Body of pancreas (tissue), 4 donors: ENCODE data around the gene MRAP2. TPM values are rescaled to one million over a fixed set of nuclear protein-coding genes. Genes with fewer than 3 reads are reported as not detected.

ENCODE experiments used
- ATAC-seq: fragments of 150-250 bp; one replicate; pipeline ENCODE4 v1.9.1; 2016
- DNase-seq, 4 donors: peaks; one replicate each; pipeline ENCODE4 v3.0.0-alpha.2; 2019
- H3K27ac ChIP-seq, 4 donors: fragments of 200-600 bp; sonication (generic); 1 replicate in 3 of 4; 2 replicates in 1 of 4; pipeline versions ENCODE4 v1.5.1 to v1.6.1; 2016 to 2019; ENCODE audit warnings: mild to moderate bottlenecking in 1 of 4, mixed read lengths in 1 of 4, moderate library complexity in 1 of 4
- H3K27me3 ChIP-seq, 2 donors: fragments of 200-600 bp; sonication (generic); one replicate each; pipeline ENCODE4 v1.6.0; 2016; ENCODE audit warnings: mild to moderate bottlenecking in 1 of 2
- H3K36me3 ChIP-seq, 2 donors: fragments of 200-600 bp; sonication (generic); replicated peaks in 1 of 2; 2 replicates each; pipeline ENCODE4 v1.5.1; 2016; ENCODE audit warnings: low read depth in 2 of 2; ENCODE audit not compliant: insufficient read depth in 1 of 2
- H3K4me1 ChIP-seq: fragments of 200-600 bp; sonication (generic); one replicate; pipeline ENCODE4 v1.6.0; 2016
- H3K4me3 ChIP-seq, 2 donors: fragments of 200-600 bp; sonication (generic); 1 replicate in 1 of 2; 2 replicates in 1 of 2; pipeline ENCODE4 v1.5.1; 2016 to 2019
- H3K9me3 ChIP-seq, 3 donors: fragments of 200-600 bp; sonication (generic); 1 replicate in 2 of 3; 2 replicates in 1 of 3; pipeline ENCODE4 v1.5.1; 2016
- CTCF ChIP-seq, 7 experiments: fragments of 450-650 bp in 4 of 7; fragments of 200-600 bp in 3 of 7; sonication (generic) in 3 of 7; IDR thresholded peaks; one replicate each; pipeline ENCODE4 v1.5.1; 2016 to 2019; ENCODE audit warnings: antibody characterized with exemption in 7 of 7
- POLR2A ChIP-seq, 3 donors: fragments of 450-650 bp; IDR thresholded peaks; one replicate each; pipeline ENCODE4 v1.6.1; 2016; ENCODE audit warnings: antibody characterized with exemption in 3 of 3, mild to moderate bottlenecking in 2 of 3
- WGBS, 2 donors: methylation state at CpG; one replicate each; pipeline ENCODE4 v1.1.5; 2017; 5-methylcytosine and 5-hydroxymethylcytosine counted together
- intact Hi-C: fragments of 100-400 bp; cut with DNase I; formaldehyde crosslinking; loops from one replicate; pipeline ENCODE4 v1.15.1; 2023
- total RNA-seq, 2 donors: library from RNA; depleted of rRNA; stranded (reverse); fragments of >200 nt; gene quantifications; one replicate each; pipeline ENCODE4 v1.1.0, GENCODE V29; 2016

MRAP2 gene
- total RNA-seq, 2 donors from 2014 or later: 2.3 to 3.6 TPM

DNA sequence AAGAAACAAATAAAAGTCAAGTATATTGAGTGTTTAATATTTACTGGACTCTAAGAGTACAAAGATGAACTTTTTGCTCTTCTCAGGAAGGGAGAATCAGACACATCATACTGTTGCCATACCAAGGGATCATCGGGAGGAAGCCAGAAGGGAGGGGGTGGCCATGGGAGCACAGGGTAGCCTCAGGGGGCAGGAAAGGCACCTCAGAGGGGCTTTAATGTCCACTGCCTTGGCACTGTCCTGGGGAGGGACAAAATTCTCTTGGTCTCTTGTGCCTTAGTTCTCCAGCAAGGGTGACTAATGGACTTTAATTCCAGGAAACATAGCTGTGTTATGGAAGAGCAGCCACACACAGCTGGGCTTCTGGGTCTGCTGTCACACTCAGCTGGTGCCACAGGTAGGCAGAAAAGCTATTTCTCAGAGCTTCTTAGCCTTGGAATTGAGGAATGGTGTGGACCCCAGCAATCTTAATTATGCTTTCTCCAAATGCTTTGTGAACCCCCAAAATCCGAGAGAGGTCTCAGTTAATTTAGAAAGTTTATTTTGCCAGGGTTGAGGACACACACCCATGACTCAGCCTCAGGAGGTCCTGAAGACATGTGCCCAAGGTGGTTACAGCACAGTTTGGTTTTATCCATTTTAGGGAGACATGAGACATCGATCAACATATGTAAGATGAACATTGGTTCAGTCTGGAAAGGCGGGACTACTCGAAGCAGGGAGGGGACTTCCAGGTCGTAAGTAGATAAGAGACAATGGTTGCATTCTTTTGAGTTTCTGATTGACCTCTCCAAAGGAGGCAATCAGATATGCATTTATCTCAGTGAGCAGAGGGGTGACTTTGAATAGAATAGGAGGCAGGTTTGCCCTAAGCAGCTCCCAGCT lies 53.2 kb downstream of the MRAP2 start:
- Histone ChIP-seq H3K36me3 (no peaks in the 10 kb centered on the region), H3K4me3 (no peak overlapping the region), H3K27ac (peak overlapping the region in 2 of 4 donors; percentile 29 to 59), H3K4me1 (peaks cover 10% of the 10 kb centered on the region), H3K27me3 (no peaks in the 10 kb centered on the region), H3K9me3 (no peaks in the 10 kb centered on the region)
- DNase-seq (peak in 1 of 4 donors; percentile 7), ATAC-seq (peak; percentile 70)
- no peak for TF ChIP-seq POLR2A (IDR thresholded peaks at IDR 0.05)
- TF ChIP-seq CTCF (IDR thresholded peaks at IDR 0.05): no peak
- 27 to 28% methylated on average over 6 of the region's 6 CpGs for WGBS, 2 donors
- intact Hi-C loops: no loop called here

- ATAC-seq: no peak
- intact Hi-C loops: no loop called here
- DNase-seq: no peak
- no peak for TF ChIP-seq POLR2A (IDR thresholded peaks at IDR 0.05)
- TF ChIP-seq CTCF (IDR thresholded peaks at IDR 0.05): no peak
- 29 to 43% methylated on average over 4 of the region's 4 CpGs for WGBS, 2 donors
- no peaks in the 10 kb centered on the region for H3K36me3 ChIP-seq
- H3K4me1 ChIP-seq: peaks cover 10% of the 10 kb centered on the region
- H3K27ac ChIP-seq: no peak overlapping the region
- H3K9me3 ChIP-seq: no peaks in the 10 kb centered on the region
- no peaks in the 10 kb centered on the region for H3K27me3 ChIP-seq
- H3K4me3 ChIP-seq: no peak overlapping the region
These were observed 55.5 kb downstream of the MRAP2 start for GRCh38 chr6:84089081-84089480.

- ATAC-seq (no peak), DNase-seq (no peak)
- no peak for TF ChIP-seq CTCF (IDR thresholded peaks at IDR 0.05)
- no peak for TF ChIP-seq POLR2A (IDR thresholded peaks at IDR 0.05)
- intact Hi-C loops: no loop called here
- 36 to 48% methylated on average over 3 of the region's 3 CpGs for WGBS, 2 donors
- Histone ChIP-seq H3K4me1 (peaks cover 10% of the 10 kb centered on the region), H3K36me3 (no peaks in the 10 kb centered on the region), H3K4me3 (no peak overlapping the region), H3K27ac (no peak overlapping the region), H3K9me3 (no peaks in the 10 kb centered on the region), H3K27me3 (no peaks in the 10 kb centered on the region)
These were observed 56.0 kb downstream of the MRAP2 start for GRCh38 chr6:84089552-84089951.

DNA sequence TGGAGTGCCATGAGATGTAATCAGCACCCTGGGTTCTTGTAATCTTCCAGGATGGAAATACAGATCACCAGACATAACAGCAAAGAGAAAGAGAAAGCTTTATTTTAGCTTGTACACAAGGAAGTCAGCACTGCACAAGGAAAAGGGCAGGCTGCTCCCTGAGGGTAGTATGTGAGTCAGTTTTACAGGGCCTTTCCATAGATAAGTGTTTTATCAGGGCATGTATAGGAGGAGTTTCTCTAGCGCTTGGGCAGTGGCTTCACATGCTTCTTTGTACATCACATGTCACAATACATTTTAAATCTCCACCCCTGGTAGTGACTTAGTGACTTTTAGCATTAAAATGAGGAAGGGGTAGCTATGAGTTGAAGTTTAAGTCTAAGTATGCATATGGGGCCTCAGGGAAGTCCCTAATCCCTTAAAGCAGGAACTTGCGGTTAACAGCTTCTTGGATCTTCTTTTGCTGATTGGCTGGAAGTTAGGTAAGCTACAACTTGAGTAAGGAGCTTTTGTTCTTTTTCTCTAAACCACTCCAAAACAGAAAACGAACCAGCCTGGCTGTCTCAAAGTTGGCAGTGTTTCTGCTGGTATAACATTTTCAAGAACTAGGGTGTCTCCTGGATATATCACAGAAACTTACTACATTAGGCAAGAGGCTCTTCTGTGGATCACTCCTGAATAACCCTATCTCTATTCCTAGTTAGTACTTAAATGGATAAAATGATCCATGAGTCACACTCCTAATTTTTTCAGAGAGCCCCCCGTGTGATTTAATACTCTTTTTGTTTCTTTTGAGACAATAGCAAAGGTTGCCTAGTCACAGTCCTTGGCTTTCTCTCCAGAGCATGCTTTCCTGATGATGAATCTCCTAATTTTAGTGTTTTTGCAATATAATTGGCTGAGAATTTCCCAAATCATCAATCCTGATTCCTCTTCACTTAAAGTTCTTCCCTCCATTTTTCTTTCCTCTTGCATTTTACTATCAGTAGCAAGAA lies 60.2 kb downstream of the MRAP2 start:
- Histone ChIP-seq H3K27ac (no peak overlapping the region), H3K27me3 (no peaks in the 10 kb centered on the region), H3K9me3 (no peaks in the 10 kb centered on the region), H3K4me1 (peaks cover 1% of the 10 kb centered on the region), H3K36me3 (no peaks in the 10 kb centered on the region), H3K4me3 (no peak overlapping the region)
- ATAC-seq: no peak
- WGBS, 2 donors: 55 to 63% methylated on average over 4 of the region's 4 CpGs
- TF ChIP-seq POLR2A (IDR thresholded peaks at IDR 0.05): no peak
- no peak for TF ChIP-seq CTCF (IDR thresholded peaks at IDR 0.05)
- intact Hi-C loops: no loop called here
- DNase-seq: no peak
